Measurements from ENCODE around the gene PAQR8. TPM values are rescaled to one million over a fixed set of nuclear protein-coding genes. Genes with fewer than 3 reads are reported as not detected.
"Not testable (repeated sequence)": the region's sequence is repeated elsewhere in the genome, so short reads cannot be mapped to it uniquely, and the experiment has no call there.

PAQR8 gene
- total RNA-seq, 1 donor from 2014 or later = 7.5 TPM

DNA sequence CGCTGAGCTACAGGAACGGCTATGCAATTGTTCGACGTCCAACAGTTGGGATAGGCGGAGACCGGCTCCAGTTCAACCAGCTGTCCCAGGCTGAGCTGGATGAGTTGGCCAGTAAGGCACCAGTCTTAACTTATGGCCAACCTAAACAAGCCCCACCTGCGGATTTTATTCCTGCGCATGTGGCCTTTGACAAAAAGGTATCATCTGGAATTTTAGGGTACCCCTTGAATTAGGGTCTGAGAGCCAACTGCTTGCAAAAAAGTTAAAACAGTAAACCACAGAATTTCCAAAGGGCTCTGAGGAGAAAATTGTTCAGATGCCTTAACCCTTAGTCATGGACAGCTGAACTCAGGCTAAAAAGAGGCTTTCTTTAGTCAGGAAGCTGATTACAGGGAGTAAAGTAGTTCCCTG, 62.0 kb downstream of the PAQR8 start:
- peaks cover 5% of the 10 kb centered on the region for H3K36me3 Mint-ChIP-seq (ENCODE audit: low read depth, unreplicated experiment)
- H3K27me3 Mint-ChIP-seq (ENCODE audit: unreplicated experiment) = peaks cover 6% of the 10 kb centered on the region
- no peak for TF ChIP-seq CTCF (IDR thresholded peaks at IDR 0.05; ENCODE audit: unreplicated experiment)
- no peak overlapping the region for H3K27ac Mint-ChIP-seq (ENCODE audit: unreplicated experiment)
- H3K4me3 Mint-ChIP-seq (ENCODE audit: unreplicated experiment) = no peak overlapping the region
- DNase-seq (ENCODE audit: low spot score) = no peak
- H3K9me3 Mint-ChIP-seq (ENCODE audit: unreplicated experiment) = no peaks in the 10 kb centered on the region
- H3K4me1 Mint-ChIP-seq (ENCODE audit: unreplicated experiment) = peaks cover 4% of the 10 kb centered on the region

- Mint-ChIP-seq H3K27ac (ENCODE audit: unreplicated experiment) (peak overlapping the region; percentile 3), H3K9me3 (ENCODE audit: unreplicated experiment) (no peaks in the 10 kb centered on the region), H3K27me3 (ENCODE audit: unreplicated experiment) (peaks cover 2% of the 10 kb centered on the region), H3K4me1 (ENCODE audit: unreplicated experiment) (no peaks in the 10 kb centered on the region), H3K4me3 (ENCODE audit: unreplicated experiment) (no peak overlapping the region), H3K36me3 (ENCODE audit: low read depth, unreplicated experiment) (peaks cover 1% of the 10 kb centered on the region)
- TF ChIP-seq CTCF (IDR thresholded peaks at IDR 0.05; ENCODE audit: unreplicated experiment) = no peak
- no peak for DNase-seq (ENCODE audit: low spot score)
Measured at GRCh38 chr6:52424513-52424912, 62.6 kb downstream of the PAQR8 start.

DNA sequence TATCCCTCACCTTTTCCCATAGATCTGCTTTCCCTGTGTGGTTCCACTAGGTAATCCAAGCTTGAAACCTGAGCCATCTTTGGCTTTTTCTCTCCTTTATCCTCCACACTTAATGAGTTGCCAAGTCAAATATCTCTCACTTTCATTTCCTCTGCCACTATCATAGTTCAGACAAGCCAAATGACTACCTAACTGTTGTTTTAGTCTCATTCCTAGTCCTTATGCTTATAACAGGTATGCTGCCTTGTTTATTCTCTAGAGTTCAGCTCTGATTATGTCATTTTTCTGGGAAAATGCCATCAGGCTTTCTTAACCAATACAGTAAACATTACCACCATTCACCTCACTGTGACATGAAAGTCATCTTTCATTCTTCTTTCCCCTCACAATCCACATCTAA, 64.7 kb downstream of the PAQR8 start:
- no peak for DNase-seq (ENCODE audit: low spot score)
- no peaks in the 10 kb centered on the region for H3K36me3 Mint-ChIP-seq (ENCODE audit: low read depth, unreplicated experiment)
- H3K27ac Mint-ChIP-seq (ENCODE audit: unreplicated experiment) = no peak overlapping the region
- H3K4me1 Mint-ChIP-seq (ENCODE audit: unreplicated experiment) = no peaks in the 10 kb centered on the region
- no peaks in the 10 kb centered on the region for H3K27me3 Mint-ChIP-seq (ENCODE audit: unreplicated experiment)
- TF ChIP-seq CTCF (IDR thresholded peaks at IDR 0.05; ENCODE audit: unreplicated experiment) = no peak
- H3K9me3 Mint-ChIP-seq (ENCODE audit: unreplicated experiment) = no peaks in the 10 kb centered on the region
- no peak overlapping the region for H3K4me3 Mint-ChIP-seq (ENCODE audit: unreplicated experiment)

DNA sequence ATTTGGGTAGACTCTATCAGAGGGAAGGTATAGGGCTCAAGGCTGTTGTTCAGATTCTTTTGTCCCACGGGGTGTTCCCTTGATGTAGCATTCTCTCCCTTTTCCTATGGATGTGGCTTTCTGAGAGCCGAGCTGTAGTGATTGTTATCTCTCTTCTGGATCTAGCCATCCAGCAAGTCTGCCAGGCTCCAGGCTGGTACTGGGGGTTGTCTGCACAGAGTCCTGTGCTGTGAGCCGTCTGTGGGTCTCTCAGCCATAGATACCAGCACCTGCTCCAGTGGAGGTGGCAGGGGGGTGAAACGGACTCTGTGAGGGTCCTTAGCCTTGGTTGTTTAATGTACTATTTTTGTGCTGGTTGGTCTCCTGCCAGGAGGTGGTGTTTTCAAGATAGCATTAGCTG, 71.3 kb downstream of the PAQR8 start:
- H3K9me3 Mint-ChIP-seq (ENCODE audit: unreplicated experiment); H3K27ac Mint-ChIP-seq (ENCODE audit: unreplicated experiment); DNase-seq (ENCODE audit: low spot score); H3K4me1 Mint-ChIP-seq (ENCODE audit: unreplicated experiment); H3K27me3 Mint-ChIP-seq (ENCODE audit: unreplicated experiment); H3K4me3 Mint-ChIP-seq (ENCODE audit: unreplicated experiment); H3K36me3 Mint-ChIP-seq (ENCODE audit: low read depth, unreplicated experiment): not testable (repeated sequence)

GRCh38 chr6:52435345-52435744, 73.4 kb downstream of the PAQR8 start:
- peaks cover 1% of the 10 kb centered on the region for H3K27me3 Mint-ChIP-seq (ENCODE audit: unreplicated experiment)
- H3K27ac Mint-ChIP-seq (ENCODE audit: unreplicated experiment) = no peak overlapping the region
- peaks cover 6% of the 10 kb centered on the region for H3K4me1 Mint-ChIP-seq (ENCODE audit: unreplicated experiment)
- H3K9me3 Mint-ChIP-seq (ENCODE audit: unreplicated experiment) = no peaks in the 10 kb centered on the region
- no peak for TF ChIP-seq CTCF (IDR thresholded peaks at IDR 0.05; ENCODE audit: unreplicated experiment)
- H3K4me3 Mint-ChIP-seq (ENCODE audit: unreplicated experiment) = no peak overlapping the region
- no peak for DNase-seq (ENCODE audit: low spot score)
- H3K36me3 Mint-ChIP-seq (ENCODE audit: low read depth, unreplicated experiment) = peaks cover 6% of the 10 kb centered on the region

DNA sequence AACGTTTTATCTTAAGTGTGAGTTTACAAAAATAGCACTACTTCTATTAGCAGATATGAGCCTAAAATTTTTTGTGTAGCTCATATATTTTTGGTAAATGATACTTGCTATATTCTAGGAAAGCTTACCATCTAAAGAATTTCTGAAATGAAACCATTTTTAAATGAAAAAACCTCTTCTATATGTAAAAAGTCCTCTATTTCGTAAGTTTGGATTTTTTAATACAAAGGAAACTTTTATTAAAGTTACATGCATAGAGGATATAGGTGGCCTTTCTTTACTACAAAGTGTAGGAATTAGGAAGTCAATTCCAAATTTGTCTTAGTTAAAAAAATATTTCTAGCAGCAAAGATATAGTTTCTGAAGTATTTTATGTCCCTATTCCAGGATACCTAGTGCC, 77.0 kb downstream of the PAQR8 start:
- Mint-ChIP-seq H3K4me3 (ENCODE audit: unreplicated experiment) (no peak overlapping the region), H3K9me3 (ENCODE audit: unreplicated experiment) (no peaks in the 10 kb centered on the region), H3K27ac (ENCODE audit: unreplicated experiment) (no peak overlapping the region), H3K27me3 (ENCODE audit: unreplicated experiment) (peaks cover 1% of the 10 kb centered on the region), H3K4me1 (ENCODE audit: unreplicated experiment) (peaks cover 6% of the 10 kb centered on the region), H3K36me3 (ENCODE audit: low read depth, unreplicated experiment) (peaks cover 6% of the 10 kb centered on the region)
- no peak for DNase-seq (ENCODE audit: low spot score)
- TF ChIP-seq CTCF (IDR thresholded peaks at IDR 0.05; ENCODE audit: unreplicated experiment) = no peak

All from endothelial cell (in vitro differentiated cells).